ENCODE measurements around the gene FAM3D.

DNA sequence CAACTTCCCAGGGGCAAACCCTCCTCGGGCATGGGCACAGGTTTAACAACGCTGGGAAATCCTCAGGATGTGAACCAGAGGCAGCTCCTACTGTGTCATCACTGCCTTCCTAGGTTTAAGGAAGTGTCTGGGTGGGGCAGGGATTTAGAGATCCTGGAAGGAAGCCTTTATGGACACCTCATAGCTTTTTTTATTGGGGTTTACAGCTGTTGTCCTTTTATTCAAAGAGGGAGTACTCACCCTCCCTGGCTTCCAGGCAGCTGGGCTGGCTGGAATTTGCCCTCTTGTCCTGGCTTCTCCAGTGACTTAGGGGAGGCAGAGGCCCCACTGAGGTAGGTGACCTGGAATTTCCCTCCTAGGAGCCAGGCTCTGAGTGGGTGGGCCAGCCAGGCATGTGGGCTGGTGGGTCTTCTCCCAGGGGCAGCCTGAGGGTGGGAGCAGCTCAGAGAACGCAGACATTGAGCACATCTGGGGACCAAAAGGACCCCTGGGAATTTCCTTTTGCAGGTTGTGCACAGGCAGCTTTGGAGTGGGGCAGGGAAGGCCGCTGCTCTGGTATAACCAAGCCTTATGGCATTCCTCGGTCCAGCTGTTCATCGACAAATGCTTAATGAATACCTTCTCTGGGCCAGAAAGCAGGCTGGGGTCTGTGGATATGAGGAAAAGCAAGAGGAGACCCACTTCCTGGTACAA lies 13.5 kb upstream of the FAM3D start:
- TF ChIP-seq, protein P1, sequence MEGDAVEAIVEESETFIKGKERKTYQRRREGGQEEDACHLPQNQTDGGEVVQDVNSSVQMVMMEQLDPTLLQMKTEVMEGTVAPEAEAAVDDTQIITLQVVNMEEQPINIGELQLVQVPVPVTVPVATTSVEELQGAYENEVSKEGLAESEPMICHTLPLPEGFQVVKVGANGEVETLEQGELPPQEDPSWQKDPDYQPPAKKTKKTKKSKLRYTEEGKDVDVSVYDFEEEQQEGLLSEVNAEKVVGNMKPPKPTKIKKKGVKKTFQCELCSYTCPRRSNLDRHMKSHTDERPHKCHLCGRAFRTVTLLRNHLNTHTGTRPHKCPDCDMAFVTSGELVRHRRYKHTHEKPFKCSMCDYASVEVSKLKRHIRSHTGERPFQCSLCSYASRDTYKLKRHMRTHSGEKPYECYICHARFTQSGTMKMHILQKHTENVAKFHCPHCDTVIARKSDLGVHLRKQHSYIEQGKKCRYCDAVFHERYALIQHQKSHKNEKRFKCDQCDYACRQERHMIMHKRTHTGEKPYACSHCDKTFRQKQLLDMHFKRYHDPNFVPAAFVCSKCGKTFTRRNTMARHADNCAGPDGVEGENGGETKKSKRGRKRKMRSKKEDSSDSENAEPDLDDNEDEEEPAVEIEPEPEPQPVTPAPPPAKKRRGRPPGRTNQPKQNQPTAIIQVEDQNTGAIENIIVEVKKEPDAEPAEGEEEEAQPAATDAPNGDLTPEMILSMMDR (IDR thresholded peaks at IDR 0.05), result no peak
- TF ChIP-seq TAF1 (IDR thresholded peaks at IDR 0.05; ENCODE audit: borderline replicate concordance, low read depth, low read length) (no peak), POLR2AphosphoS5 (IDR thresholded peaks at IDR 0.05; ENCODE audit: low read depth, low read length) (no peak)

Data from SK-N-SH (cell line).